Neural cell (in vitro differentiated cells): ENCODE results near the gene SPEF1. TPM values are rescaled to one million over a fixed set of nuclear protein-coding genes. Genes with fewer than 3 reads are reported as not detected.

ENCODE experiments used
- H2AFZ ChIP-seq: fragments of 200-600, 300-800 bp; sonication (generic), shearing (Covaris generic); 2 replicates; pipeline ENCODE4 v1.6.0; 2014; ENCODE audit warnings: low read depth, mild to moderate bottlenecking, antibody characterized with exemption, low read length, moderate library complexity
- H3F3A ChIP-seq: fragments of 200-600 bp; shearing (Covaris generic); 2 replicates; pipeline ENCODE4 v1.6.1; 2016; ENCODE audit warnings: mild to moderate bottlenecking, moderate library complexity, mixed read lengths, antibody characterized with exemption, low read length; ENCODE audit not compliant: insufficient read depth, poor library complexity, severe bottlenecking
- H3K27ac ChIP-seq: fragments of 200-600, 300-800 bp; sonication (generic), shearing (Covaris generic); 2 replicates; pipeline ENCODE4 v1.5.1; 2014; ENCODE audit warnings: mild to moderate bottlenecking, low read length, moderate library complexity
- H3K27me3 ChIP-seq: fragments of 300-800, 200-600 bp; sonication (generic), shearing (Covaris generic); 2 replicates; pipeline ENCODE4 v1.6.0; 2014; ENCODE audit warnings: mild to moderate bottlenecking, low read depth, low read length, moderate library complexity; ENCODE audit not compliant: insufficient read depth
- H3K36me3 ChIP-seq: fragments of 300-800, 200-600 bp; sonication (generic), shearing (Covaris generic); 2 replicates; pipeline ENCODE4 v1.5.1; 2014; ENCODE audit warnings: mild to moderate bottlenecking, antibody characterized with exemption, low read length, moderate library complexity; ENCODE audit not compliant: insufficient read depth
- H3K4me2 ChIP-seq: fragments of 300-800, 200-600 bp; sonication (generic), shearing (Covaris generic); 2 replicates; pipeline ENCODE4 v1.6.0; 2014; ENCODE audit warnings: mild to moderate bottlenecking, low read length
- H3K4me3 ChIP-seq: fragments of 300-800, 200-600 bp; sonication (generic), shearing (Covaris generic); 2 replicates; pipeline ENCODE4 v1.5.1; 2014; ENCODE audit warnings: mild to moderate bottlenecking, low read length, moderate library complexity
- H3K79me2 ChIP-seq: fragments of 200-600 bp; shearing (Covaris generic); replicated peaks from 2 replicates; pipeline ENCODE4 v1.6.0; 2014; ENCODE audit warnings: mild to moderate bottlenecking, low read length, moderate library complexity; ENCODE audit not compliant: insufficient read depth
- H3K9ac ChIP-seq: fragments of 300-800, 200-600 bp; sonication (generic), shearing (Covaris generic); 2 replicates; pipeline ENCODE4 v1.6.1; 2016; ENCODE audit warnings: mild to moderate bottlenecking, low read length, mixed read lengths
- H3K9me2 ChIP-seq: fragments of 200-600 bp; shearing (Covaris generic); 2 replicates; pipeline ENCODE4 v1.6.1; 2016; ENCODE audit warnings: mild to moderate bottlenecking, low read length, mixed read lengths; ENCODE audit not compliant: insufficient read depth
- H3K9me3 ChIP-seq: fragments of 200-600, 300-800 bp; sonication (generic), shearing (Covaris generic); 2 replicates; pipeline ENCODE4 v1.6.1; 2016; ENCODE audit warnings: mild to moderate bottlenecking, mixed run types, low read length, moderate library complexity, mixed read lengths
- H4K20me1 ChIP-seq: fragments of 200-600 bp; shearing (Covaris generic); 2 replicates; pipeline ENCODE4 v1.6.1; 2016; ENCODE audit warnings: mild to moderate bottlenecking, mixed run types; ENCODE audit not compliant: insufficient read depth
- EP300 ChIP-seq: fragments of 450-650 bp; conservative IDR thresholded peaks from 2 replicates; pipeline ENCODE4 v1.6.1; 2014; ENCODE audit warnings: antibody characterized with exemption, mild to moderate bottlenecking, moderate library complexity; ENCODE audit not compliant: poor library complexity, severe bottlenecking
- EZH2 ChIP-seq: fragments of 200-600, 300-800 bp; shearing (Covaris generic), sonication (generic); IDR thresholded peaks from 2 replicates; pipeline ENCODE4 v1.6.1; 2014; ENCODE audit warnings: antibody characterized with exemption, low read length, borderline replicate concordance, mild to moderate bottlenecking; ENCODE audit not compliant: insufficient read depth, poor library complexity, severe bottlenecking
- MXI1 ChIP-seq: fragments of 450-650 bp; conservative IDR thresholded peaks from 2 replicates; pipeline ENCODE4 v1.6.1; 2014; ENCODE audit warnings: antibody characterized with exemption, mild to moderate bottlenecking; ENCODE audit not compliant: poor library complexity, severe bottlenecking
- POLR2AphosphoS5 ChIP-seq: IDR thresholded peaks from 2 replicates; pipeline ENCODE4 v1.6.1; 2012
- RAD21 ChIP-seq: fragments of 450-650 bp; conservative IDR thresholded peaks from 2 replicates; pipeline ENCODE4 v1.6.1; 2014; ENCODE audit warnings: antibody characterized with exemption, mild to moderate bottlenecking, moderate library complexity
- SMC3 ChIP-seq: fragments of 450-650 bp; conservative IDR thresholded peaks from 2 replicates; pipeline ENCODE4 v1.6.1; 2014; ENCODE audit warnings: antibody characterized with exemption, mild to moderate bottlenecking, moderate library complexity; ENCODE audit not compliant: poor library complexity
- TAF1 ChIP-seq: IDR thresholded peaks from 2 replicates; pipeline ENCODE4 v1.6.1; 2012; ENCODE audit warnings: low read depth
- polyA plus RNA-seq: library from polyadenylated mRNA; depleted of rRNA; stranded (reverse); fragments of >200 nt; gene quantifications from 2 replicates; pipeline ENCODE4 v1.2.3, GENCODE V29; 2014
- TF ChIP-seq, protein P1 (sequence below): fragments of 450-650 bp; IDR thresholded peaks from 2 replicates; pipeline ENCODE4 v1.5.1; 2014; ENCODE audit warnings: antibody characterized with exemption, mild to moderate bottlenecking, moderate library complexity; ENCODE audit not compliant: poor library complexity, severe bottlenecking
- TF ChIP-seq, protein P2 (sequence below): IDR thresholded peaks from 2 replicates; pipeline ENCODE4 v1.6.1; 2012; ENCODE audit warnings: borderline replicate concordance

The SPEF1 gene
- polyA plus RNA-seq, 1 donor from 2014 or later, result 0.58 TPM

- Histone ChIP-seq H3K79me2 (no peaks in the 10 kb centered on the region), H3K4me2 (no peak overlapping the region), H3K27me3 (no peaks in the 10 kb centered on the region), H3K27ac (no peak overlapping the region), H4K20me1 (no peaks in the 10 kb centered on the region), H3K4me3 (no peak overlapping the region), H3K9ac (no peak overlapping the region), H3K36me3 (no peaks in the 10 kb centered on the region), H3F3A (peaks cover 7% of the 10 kb centered on the region), H2AFZ (no peak overlapping the region), H3K9me2 (no peaks in the 10 kb centered on the region), H3K9me3 (no peaks in the 10 kb centered on the region)
- TF ChIP-seq, protein P1, sequence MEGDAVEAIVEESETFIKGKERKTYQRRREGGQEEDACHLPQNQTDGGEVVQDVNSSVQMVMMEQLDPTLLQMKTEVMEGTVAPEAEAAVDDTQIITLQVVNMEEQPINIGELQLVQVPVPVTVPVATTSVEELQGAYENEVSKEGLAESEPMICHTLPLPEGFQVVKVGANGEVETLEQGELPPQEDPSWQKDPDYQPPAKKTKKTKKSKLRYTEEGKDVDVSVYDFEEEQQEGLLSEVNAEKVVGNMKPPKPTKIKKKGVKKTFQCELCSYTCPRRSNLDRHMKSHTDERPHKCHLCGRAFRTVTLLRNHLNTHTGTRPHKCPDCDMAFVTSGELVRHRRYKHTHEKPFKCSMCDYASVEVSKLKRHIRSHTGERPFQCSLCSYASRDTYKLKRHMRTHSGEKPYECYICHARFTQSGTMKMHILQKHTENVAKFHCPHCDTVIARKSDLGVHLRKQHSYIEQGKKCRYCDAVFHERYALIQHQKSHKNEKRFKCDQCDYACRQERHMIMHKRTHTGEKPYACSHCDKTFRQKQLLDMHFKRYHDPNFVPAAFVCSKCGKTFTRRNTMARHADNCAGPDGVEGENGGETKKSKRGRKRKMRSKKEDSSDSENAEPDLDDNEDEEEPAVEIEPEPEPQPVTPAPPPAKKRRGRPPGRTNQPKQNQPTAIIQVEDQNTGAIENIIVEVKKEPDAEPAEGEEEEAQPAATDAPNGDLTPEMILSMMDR, result no peak
- TF ChIP-seq EP300 (no peak), TAF1 (no peak), RAD21 (no peak), POLR2AphosphoS5 (no peak), EZH2 (no peak), MXI1 (no peak), SMC3 (no peak)
- TF ChIP-seq, protein P2, sequence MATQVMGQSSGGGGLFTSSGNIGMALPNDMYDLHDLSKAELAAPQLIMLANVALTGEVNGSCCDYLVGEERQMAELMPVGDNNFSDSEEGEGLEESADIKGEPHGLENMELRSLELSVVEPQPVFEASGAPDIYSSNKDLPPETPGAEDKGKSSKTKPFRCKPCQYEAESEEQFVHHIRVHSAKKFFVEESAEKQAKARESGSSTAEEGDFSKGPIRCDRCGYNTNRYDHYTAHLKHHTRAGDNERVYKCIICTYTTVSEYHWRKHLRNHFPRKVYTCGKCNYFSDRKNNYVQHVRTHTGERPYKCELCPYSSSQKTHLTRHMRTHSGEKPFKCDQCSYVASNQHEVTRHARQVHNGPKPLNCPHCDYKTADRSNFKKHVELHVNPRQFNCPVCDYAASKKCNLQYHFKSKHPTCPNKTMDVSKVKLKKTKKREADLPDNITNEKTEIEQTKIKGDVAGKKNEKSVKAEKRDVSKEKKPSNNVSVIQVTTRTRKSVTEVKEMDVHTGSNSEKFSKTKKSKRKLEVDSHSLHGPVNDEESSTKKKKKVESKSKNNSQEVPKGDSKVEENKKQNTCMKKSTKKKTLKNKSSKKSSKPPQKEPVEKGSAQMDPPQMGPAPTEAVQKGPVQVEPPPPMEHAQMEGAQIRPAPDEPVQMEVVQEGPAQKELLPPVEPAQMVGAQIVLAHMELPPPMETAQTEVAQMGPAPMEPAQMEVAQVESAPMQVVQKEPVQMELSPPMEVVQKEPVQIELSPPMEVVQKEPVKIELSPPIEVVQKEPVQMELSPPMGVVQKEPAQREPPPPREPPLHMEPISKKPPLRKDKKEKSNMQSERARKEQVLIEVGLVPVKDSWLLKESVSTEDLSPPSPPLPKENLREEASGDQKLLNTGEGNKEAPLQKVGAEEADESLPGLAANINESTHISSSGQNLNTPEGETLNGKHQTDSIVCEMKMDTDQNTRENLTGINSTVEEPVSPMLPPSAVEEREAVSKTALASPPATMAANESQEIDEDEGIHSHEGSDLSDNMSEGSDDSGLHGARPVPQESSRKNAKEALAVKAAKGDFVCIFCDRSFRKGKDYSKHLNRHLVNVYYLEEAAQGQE, result no peak
Observed at GRCh38 chr20:3815703-3816315, 34.6 kb upstream of the SPEF1 start.

GRCh38 chr20:3814928-3815495, 33.8 kb upstream of the SPEF1 start:
- Histone ChIP-seq H3K9me3 (no peaks in the 10 kb centered on the region), H3K9me2 (no peaks in the 10 kb centered on the region), H3K27ac (no peak overlapping the region), H3K79me2 (no peaks in the 10 kb centered on the region), H3K4me2 (no peak overlapping the region), H3F3A (peaks cover 7% of the 10 kb centered on the region), H4K20me1 (no peaks in the 10 kb centered on the region), H3K4me3 (no peak overlapping the region), H3K36me3 (no peaks in the 10 kb centered on the region), H3K27me3 (no peaks in the 10 kb centered on the region), H3K9ac (no peak overlapping the region), H2AFZ (no peak overlapping the region)
- no peak for TF ChIP-seq SMC3
- TF ChIP-seq RAD21, result no peak
- TF ChIP-seq MXI1, result no peak
- TF ChIP-seq, protein P2, result no peak
- TF ChIP-seq POLR2AphosphoS5, result no peak
- TF ChIP-seq, protein P1, result no peak
- TF ChIP-seq TAF1, result no peak
- TF ChIP-seq EZH2, result no peak
- no peak for TF ChIP-seq EP300
